NB4 (cell line): ENCODE results near the gene STK10.

ENCODE experiments used
- DNase-seq: peaks from one replicate; pipeline ENCODE4 v3.0.0; 2010; ENCODE audit warnings: low read depth
- H3K4me3 ChIP-seq: one replicate; pipeline ENCODE4 v1.5.1; 2011; ENCODE audit warnings: mild to moderate bottlenecking, low read depth, low read length, moderate library complexity
- MYC ChIP-seq: IDR thresholded peaks from 2 replicates; pipeline ENCODE4 v1.6.1; 2011; ENCODE audit warnings: low read depth, low read length
- POLR2A ChIP-seq: IDR thresholded peaks from 2 replicates; pipeline ENCODE4 v1.6.1; 2011; ENCODE audit warnings: mild to moderate bottlenecking; ENCODE audit not compliant: insufficient read length; ENCODE audit errors: extremely low read depth
- TF ChIP-seq, protein P1 (sequence below): IDR thresholded peaks from 2 replicates; pipeline ENCODE4 v1.6.1; 2011; ENCODE audit warnings: low read depth, low read length
- TF ChIP-seq, protein P2 (sequence below): IDR thresholded peaks from one replicate; pipeline ENCODE4 v1.5.1; 2012; ENCODE audit warnings: low read depth, low read length

Gene STK10

DNA sequence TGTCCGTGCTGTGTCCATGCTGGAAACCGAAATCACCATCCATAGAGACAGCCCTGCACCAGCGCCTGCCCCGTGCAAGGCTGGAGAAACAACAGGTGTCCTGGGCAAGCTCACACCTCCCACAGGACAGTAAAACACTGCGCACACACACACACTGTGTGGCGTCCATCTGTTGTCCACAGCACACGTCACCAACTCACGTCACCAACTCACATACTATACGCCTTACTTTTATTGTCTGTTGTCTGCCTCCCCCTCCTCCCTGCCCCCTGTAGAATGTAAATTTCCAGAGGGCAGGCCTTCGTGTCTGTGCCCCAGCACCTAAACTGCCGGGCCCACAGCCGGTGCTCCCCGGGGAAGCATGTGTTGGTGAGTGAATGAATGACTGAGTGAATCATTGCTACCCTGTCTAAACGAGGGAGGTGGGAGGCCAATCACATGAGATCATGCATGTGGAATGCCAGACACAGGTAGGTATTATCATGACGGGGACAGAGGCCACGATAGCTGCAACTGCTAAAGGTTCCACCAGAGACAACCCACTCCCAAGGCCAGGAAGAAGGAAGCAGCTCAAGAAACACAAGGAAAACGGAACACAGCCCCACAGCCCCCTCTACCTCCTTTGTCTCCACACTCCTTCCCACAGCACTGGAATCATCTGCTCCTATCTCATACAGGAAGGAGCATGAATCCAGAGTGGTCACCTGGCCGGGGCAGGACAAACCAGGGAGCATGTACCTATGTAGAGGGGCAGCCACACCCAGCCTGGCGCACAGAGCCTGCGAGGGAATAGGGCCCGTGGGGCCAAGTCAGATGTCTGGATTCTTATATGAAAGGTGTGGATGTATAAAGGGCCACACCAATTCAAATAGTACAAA is 41.9 kb downstream of the STK10 start:
- H3K4me3 ChIP-seq: no peak overlapping the region
- no peak for DNase-seq
- TF ChIP-seq, protein P1, sequence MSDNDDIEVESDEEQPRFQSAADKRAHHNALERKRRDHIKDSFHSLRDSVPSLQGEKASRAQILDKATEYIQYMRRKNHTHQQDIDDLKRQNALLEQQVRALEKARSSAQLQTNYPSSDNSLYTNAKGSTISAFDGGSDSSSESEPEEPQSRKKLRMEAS: no peak
- TF ChIP-seq POLR2A: no peak
- TF ChIP-seq, protein P2, sequence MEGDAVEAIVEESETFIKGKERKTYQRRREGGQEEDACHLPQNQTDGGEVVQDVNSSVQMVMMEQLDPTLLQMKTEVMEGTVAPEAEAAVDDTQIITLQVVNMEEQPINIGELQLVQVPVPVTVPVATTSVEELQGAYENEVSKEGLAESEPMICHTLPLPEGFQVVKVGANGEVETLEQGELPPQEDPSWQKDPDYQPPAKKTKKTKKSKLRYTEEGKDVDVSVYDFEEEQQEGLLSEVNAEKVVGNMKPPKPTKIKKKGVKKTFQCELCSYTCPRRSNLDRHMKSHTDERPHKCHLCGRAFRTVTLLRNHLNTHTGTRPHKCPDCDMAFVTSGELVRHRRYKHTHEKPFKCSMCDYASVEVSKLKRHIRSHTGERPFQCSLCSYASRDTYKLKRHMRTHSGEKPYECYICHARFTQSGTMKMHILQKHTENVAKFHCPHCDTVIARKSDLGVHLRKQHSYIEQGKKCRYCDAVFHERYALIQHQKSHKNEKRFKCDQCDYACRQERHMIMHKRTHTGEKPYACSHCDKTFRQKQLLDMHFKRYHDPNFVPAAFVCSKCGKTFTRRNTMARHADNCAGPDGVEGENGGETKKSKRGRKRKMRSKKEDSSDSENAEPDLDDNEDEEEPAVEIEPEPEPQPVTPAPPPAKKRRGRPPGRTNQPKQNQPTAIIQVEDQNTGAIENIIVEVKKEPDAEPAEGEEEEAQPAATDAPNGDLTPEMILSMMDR: no peak
- no peak for TF ChIP-seq MYC

DNA sequence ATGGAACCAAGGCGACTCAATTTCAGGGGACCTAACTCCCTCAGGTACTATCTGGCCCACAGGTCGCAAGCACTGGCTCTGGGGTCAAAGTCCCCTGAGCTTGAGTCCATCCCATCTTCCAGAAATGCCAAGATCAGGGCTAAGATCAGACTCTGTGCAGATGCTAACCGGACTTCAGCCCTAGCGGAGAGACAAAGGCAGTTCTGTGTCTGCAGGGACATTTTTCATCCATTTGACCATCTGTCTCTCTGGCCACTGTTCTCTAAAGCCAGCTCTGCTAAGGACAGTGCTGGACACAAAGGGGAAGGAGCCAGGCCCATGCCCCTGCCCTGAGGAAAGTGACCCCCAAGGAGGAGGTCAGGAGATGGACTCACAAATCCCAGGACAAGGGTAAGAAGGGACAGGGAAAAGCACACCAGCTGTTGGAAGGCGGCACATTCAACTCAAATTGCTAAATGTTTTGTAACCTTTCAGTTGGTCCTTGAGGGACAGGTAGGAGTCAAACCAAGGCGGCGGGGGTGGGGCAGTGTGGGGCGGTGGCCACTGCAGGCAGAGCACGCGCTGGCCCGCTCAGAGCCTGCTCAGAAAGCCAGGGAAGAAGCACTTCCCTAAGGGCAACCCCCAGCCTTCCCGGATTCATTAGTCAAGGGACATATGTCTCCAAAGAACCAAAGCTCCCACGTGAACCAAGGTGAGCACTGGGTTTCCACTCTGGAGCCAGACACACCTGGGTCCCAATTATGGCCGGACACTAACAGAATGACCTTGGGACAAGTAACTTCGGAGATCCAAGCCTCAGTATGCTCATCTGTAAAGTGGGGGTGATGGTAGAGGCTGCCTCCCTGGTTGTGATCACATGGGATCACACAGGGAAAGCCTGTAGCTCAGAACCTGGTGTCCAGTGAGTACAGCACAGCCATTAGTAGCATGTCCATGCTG is 42.8 kb downstream of the STK10 start:
- no peak for DNase-seq
- TF ChIP-seq POLR2A: no peak
- TF ChIP-seq MYC: no peak
- TF ChIP-seq, protein P1: no peak
- TF ChIP-seq, protein P2: no peak
- no peak overlapping the region for H3K4me3 ChIP-seq

DNA sequence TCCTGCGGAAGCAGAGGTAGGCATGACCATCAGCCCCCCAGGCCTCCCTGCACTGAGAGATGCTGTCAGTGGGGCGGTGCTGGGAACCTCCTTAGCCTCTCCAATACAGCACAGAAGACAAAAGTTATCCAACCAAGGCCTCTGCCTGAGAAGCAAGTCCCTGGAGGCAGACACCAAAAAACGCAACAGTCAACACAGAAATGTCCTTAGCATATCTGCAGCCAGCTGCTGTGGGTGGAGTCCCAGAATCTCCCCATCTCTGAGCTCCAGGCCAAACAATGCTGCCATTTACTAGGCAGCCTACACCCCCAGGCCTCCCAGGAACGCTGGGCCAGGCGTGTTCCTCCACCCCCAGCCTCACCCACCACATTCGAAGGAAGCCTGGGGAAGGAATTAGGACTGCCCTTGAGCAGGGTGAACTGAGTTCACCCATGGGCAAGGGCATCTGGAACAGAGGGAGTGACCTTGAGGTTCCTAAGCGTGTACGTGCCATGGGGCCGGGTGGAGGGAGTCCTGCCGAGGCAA is 43.7 kb downstream of the STK10 start:
- no peak for DNase-seq
- TF ChIP-seq MYC: no peak
- TF ChIP-seq, protein P1: no peak
- TF ChIP-seq, protein P2: no peak
- no peak for TF ChIP-seq POLR2A
- no peak overlapping the region for H3K4me3 ChIP-seq

DNA sequence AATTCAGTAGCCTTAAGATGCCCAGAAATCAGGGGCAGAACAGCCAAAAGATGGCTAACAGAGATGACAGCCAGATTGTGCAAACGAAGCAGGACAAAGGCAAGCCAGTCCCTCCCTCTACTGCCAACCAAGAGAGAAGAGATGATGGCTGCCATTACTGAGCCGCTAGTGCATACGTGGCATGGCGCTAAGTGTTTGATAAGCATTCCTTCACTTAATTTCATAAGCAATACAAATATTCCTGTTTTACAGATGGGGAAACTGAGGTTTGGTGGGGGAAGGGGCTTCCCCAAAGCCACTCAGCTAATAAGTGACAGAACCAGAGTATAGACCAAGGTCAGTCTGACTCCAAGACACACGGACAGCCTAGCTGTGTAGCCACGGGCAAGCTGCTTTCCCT is 44.1 kb downstream of the STK10 start:
- no peak overlapping the region for H3K4me3 ChIP-seq
- TF ChIP-seq, protein P1: no peak
- TF ChIP-seq, protein P2: no peak
- TF ChIP-seq POLR2A (no peak), MYC (no peak)
- no peak for DNase-seq

DNA sequence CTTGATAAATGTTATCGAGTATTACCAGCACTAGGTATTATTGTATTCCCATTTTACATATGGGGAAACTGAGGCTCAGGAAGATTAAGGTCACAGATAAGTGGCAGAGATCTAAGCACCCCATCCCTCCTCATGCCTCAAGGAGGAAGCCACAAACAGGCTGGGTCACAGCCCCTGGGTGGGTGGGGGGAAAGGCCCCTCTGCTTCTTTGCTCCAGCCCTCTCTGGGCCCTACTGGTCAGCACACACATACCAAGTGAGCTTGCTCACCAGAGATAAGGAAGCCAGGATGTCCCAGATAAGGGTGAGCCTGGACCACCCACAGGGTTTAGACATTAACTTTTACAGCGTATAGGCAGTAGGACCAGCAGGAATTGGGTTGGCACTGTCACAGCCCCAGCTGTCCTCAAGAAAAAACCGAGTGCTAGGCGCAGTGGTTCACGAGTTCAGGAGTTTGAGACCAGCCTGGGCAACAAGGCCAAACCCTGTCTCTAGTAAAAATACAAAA is 45.3 kb downstream of the STK10 start:
- TF ChIP-seq, protein P2: no peak
- TF ChIP-seq POLR2A (no peak), MYC (no peak)
- TF ChIP-seq, protein P1: no peak
- no peak for DNase-seq
- H3K4me3 ChIP-seq: no peak overlapping the region
